GM08714 (cell line): Measurements from ENCODE around the gene CDH16.

Source experiments
- H3K4me3 ChIP-seq: fragments of 200-500 bp; sonication (Bioruptor generic); 2 replicates; pipeline ENCODE4 v1.5.1; 2014; ENCODE audit warnings: mild to moderate bottlenecking, low read length, inconsistent platforms
- ZNF274 ChIP-seq: IDR thresholded peaks from 2 replicates; pipeline ENCODE4 v1.6.1; 2012; ENCODE audit warnings: mild to moderate bottlenecking, low read depth, low read length

Gene CDH16

DNA sequence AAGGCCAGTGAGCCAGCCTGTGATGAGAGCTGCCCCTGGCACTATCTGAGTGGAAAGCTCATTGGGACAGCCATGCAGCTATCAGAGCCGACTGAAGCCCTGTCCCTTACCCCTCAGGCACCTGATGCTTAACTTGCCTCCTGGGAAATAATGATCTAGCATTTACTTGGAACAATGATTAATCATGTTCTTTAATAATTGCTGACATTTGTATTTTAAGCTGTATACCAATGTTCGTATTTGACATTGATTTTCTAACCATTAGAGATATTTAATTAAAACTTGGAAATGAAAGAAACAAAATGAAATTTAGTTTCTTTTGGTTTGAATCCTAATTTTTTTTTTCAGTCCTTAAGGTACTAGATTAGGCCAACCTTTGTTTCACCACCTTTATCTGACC, 27.9 kb downstream of the CDH16 start:
- no peak for TF ChIP-seq ZNF274
- no peak overlapping the region for H3K4me3 ChIP-seq

DNA sequence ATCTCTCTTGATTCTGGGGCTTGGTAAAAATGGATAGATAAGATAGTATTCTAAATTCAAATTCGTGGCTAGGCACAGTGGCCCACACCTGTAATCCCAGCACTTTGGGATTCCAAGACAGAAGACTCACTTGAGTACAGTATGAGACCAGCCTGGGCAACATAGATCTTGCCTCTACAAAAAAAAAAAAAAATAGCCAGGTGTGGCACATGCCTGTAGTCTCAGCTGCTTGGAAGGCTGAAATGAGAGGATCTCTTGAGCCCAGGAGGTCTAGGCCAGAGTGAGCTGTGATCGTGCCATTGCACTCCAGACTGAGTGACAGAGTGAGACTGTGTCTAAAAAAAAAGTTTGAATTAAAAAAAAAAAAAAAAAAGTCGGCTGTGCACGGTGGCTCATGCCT, 29.1 kb downstream of the CDH16 start:
- TF ChIP-seq ZNF274 = no peak
- H3K4me3 ChIP-seq = no peak overlapping the region

DNA sequence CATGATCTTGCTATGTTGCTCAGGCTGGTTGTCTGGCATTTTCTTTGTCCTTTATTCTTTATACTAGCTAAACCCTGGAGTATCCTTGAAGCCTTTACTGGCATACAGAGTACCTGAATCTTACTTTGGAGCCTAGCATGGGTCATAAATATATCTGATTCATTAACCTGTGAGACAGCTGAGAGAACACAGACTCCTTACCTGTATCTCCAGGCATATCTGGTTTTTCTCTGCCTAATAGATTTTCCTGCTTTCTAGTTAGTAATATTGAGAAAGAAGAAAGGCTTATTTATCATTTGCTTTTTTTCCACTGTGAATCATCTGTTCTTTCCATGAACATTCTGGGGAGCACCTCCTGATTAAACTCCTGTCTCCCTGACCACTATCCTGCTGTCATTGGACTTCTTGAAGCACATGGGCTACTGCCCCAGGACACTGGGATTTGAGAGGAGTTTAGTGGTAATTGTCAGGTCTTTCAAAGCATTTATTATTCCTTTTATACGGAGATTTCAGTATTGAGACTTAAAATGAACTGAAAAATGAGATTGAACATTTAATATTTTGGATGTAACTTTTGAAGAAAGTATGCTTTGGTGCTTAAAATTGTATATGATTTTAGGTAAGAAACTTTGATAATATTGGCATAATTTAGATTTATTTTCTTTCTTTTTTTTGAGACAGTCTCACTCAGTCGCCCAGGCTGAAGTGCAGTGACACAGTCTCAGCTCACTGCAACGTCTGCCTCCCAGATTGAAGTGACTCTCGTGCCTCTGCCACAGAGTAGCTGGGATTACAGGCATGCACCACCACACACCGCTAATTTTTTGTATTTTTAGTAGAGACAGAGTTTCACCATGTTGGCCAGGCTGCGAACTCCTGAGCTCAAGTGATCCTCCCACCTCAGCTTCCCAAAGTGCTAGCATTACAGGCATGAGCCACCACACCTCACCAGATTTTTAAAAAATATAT, 29.8 kb downstream of the CDH16 start:
- TF ChIP-seq ZNF274 = no peak
- H3K4me3 ChIP-seq = no peak overlapping the region

DNA sequence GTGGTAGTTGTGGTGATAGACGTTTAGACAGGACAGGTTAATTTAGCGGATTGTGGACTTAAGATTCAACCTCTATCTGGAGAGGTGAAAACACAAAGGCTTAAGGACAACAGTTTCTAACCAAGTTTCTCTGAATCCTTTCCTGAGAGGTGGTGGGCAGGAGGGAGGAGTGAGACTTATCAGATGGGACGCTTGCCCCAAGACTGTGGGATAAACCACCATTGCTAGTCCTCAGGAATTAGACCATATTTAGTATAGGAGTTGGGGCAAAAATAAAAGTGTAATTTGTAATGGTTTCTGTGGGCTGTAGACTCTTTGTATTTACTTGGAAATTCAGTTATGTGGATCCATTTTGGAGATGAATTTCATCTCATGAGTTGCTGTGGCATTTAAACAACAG, 31.8 kb downstream of the CDH16 start:
- no peak for TF ChIP-seq ZNF274
- H3K4me3 ChIP-seq = no peak overlapping the region

DNA sequence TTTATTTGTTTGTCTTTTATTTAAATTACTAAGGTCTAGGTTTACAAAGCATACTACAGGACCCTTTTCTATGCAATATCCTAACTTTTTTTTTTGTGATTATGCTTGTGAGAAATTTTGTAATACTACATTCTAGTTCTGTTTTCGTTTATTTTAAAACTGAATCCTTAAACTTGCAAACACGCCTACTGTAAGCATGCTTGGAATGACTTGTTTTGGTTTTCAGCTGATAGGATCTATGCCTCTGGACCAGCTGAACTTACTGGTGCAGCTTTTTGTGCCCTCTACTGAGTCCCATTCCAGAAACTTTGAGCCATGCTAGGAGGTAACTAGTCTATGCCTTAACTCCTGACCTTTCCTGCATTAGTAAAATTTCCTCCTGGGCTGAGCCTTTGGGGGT, 32.4 kb downstream of the CDH16 start:
- no peak overlapping the region for H3K4me3 ChIP-seq
- TF ChIP-seq ZNF274 = no peak

DNA sequence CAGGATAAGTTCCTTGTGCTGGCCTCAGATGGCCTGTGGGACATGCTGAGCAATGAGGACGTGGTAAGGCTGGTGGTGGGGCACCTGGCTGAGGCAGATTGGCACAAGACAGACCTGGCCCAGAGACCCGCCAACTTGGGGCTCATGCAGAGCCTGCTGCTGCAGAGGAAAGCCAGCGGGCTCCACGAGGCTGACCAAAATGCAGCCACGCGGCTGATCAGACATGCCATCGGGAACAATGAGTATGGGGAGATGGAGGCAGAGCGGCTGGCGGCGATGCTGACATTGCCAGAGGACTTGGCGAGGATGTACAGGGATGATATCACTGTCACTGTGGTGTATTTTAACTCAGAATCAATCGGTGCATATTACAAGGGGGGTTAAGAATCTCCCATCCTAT, 33.2 kb downstream of the CDH16 start:
- no peak for TF ChIP-seq ZNF274
- no peak overlapping the region for H3K4me3 ChIP-seq

DNA sequence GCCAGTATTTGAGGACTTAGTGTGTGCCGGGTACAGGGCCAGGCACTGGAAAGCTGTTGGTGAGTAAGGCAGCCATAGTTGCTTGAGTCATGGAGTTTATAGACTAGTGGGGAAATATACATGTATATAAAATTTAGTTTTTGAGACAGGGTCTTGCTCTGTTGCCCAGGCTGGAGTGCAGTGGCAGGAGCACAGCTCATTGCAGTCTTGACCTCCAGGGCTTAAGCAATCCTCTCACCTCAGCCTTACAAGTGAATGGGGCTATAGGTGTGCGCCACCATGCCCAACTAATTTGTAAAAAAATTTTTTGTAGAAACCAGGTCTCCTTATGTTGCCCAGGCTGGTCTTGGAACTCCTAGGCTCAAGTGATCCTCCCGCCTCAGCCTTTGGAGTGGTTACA, 36.0 kb downstream of the CDH16 start:
- TF ChIP-seq ZNF274 = no peak
- H3K4me3 ChIP-seq = no peak overlapping the region

DNA sequence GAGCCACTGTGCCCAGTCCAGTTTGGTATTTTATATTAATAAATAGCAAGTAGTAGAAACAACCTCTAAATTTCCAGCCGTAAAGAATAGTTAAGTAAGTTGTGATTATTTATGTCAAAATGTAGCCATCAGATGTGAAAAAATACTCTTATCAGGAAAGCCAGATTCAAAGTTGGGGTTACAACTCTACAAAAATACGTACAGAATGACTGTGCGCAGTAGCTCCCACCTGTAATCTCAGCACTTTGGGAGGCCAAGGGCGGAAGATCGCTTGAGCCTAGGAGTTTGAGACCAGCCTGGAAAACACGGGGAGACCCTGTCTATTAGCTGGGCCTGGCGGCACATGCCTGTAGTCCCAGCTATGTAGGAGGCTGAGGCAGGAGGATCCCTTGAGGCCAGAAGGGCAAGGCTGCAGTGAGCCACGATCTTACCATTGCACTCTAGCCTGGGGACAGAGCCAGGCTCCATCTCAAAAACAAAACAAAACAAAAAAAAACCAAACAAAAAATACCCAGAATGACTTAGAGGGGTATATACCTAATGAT, 36.6 kb downstream of the CDH16 start:
- H3K4me3 ChIP-seq = no peak overlapping the region
- no peak for TF ChIP-seq ZNF274

DNA sequence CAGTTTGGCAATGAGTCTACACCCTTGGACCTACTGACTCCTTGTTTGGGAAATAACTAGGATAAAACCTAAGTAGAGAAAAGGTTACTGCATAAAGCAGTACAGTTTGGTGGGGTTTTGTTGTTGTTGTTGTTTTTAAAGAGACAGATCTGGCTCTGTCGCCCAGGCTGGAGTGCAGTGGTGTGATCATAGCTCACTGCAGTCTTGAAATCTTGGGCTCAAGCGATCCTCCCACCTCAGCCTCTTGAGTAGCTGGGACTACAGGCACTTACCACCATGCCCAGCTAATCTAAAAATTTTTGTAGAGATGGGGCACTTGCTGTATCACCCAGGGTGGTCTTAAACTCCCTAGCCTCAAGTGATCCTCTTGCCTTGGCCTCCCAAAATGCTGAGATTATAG, 37.1 kb downstream of the CDH16 start:
- H3K4me3 ChIP-seq = no peak overlapping the region; the same call in 1 of the 2 replicates
- no peak for TF ChIP-seq ZNF274

DNA sequence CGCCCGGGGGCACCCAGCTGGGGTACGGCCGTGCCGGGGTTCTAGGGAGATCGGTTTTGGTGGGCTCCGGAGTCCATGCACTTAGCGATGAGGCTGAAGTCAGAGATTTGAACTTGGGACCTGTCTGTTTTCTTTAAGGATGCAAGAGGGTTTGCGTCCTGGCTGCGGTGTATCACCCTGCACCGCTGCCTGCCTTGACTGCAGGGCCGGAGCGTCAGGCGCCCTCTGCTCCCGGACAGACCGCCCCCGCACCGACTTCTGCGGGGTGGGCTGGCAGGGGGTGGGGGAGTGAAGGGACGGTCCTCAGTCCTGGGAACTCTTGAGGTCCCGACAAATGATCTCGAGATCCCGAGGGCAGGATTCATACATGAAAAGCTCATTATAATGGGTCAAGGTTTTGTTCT, 37.7 kb downstream of the CDH16 start:
- TF ChIP-seq ZNF274 = no peak
- peak overlapping the region; percentile 84 for H3K4me3 ChIP-seq

DNA sequence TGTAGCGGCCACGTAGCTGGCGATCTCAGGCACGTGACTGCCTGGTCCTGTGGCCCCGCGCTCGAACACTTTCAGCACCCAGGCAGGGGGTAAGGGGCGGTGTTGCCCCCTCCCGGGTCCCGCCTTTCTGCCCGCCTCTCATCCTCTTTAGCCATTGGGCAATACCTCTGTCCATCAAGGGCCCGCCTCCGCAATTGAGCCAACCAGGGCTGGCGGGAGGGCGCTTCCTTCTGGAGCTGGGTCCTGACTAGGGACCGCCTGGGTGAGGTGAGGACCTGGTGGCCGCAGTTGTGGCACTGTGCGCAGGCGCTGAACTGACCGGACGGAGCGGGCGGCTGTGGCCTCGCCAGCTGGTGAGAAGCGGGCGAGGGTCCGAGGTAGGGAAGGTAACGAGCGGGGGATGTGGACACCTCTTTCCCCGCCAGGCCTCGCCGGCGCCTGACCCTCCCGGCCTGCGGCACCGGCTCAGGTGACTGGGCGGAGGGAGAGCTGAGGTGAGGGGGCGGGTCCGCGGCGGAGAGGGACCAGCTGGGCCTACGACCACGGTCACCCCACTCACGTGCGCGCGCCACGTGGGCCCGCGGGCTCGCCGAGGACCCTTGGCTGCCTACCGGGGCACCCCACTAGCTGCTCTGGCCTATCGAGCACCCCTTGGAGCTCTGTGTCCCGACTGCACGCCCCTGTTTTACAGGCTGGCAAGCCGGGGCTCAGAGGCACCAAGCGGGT, 38.2 kb downstream of the CDH16 start, which contains the start of gene PDP2:
Gene PDP2, plus strand, starts transcription at position 228 of the 726 bp plus-strand sequence. CDS start 3,770 bp downstream, outside the sequence.
- TF ChIP-seq ZNF274 = no peak
- H3K4me3 ChIP-seq = peak within 1 kb of the TSS; percentile 84

DNA sequence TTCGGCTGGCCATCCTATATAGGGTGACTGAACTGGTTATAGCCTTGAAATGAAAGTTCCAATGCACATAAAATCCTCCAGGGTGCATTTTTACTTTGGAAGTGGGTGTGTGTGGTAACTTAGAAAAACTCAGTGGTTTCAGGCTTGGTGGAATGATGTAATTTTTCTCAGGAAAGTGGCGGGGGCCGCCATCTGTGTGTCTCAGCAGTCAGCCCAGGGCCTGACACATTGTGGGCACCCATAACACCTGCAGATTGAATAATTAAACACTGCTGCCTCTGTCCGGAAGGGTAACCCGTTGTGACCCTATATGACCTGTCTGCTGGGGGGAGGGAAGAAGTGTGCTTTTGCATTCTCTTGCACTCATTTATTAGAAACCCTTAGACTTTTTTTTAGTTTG, 40.6 kb downstream of the CDH16 start:
- H3K4me3 ChIP-seq = no peak overlapping the region
- TF ChIP-seq ZNF274 = no peak

DNA sequence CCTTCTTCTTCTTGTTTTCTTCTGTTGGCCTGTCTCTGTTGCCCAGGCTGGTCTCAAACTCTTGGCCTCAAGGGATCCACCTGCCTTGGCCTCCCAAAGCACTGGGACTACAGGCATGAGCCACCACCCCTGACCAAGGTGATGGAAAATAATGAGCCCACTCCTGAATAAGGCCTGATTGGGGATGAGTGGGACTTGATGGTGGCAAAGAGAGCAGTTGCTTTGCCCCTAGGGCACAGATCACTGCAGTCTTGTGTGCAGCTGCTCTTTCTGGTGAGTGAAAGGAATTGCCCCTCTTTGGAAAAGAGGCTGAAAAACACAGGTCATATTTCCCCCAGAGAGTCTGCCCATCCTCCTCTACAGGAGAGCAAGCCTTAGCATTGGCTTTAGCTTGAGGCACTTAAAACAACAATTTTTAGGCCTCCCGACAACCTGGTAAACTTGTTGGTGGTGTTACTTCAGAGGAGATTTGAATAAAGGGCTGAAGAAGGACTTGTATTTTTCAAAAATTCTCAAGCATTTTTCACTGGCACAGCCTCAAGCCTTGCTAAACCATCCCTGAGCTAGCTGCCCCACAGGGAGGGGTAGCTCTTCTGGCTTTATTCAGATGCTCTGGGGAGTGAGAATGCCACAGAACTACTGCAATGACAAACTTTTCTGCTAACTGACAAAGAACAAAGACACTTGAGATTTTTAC, 44.5 kb downstream of the CDH16 start:
- no peak overlapping the region for H3K4me3 ChIP-seq
- no peak for TF ChIP-seq ZNF274

DNA sequence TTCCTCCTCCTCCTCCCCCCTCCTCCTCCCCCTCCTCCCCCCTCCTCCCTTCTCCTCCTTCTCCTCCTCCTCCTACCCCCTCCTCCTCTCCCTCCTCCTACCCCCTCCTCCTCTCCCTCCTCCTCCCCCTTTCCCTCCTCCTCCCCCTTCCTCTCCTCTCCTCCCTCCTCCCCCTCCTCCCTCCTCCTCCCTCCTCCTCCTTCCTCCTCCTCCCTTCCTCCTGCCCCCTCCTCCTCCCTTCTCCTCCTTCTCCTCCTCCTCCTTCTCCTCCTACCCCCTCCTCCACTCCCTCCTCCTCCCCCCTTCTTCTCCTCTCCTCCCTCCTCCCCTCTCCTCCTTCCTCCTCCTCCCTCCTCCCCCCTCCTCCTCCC, 45.0 kb downstream of the CDH16 start:
- no peak for TF ChIP-seq ZNF274
- H3K4me3 ChIP-seq = no peak overlapping the region
